Progenitor cell of endocrine pancreas (in vitro differentiated cells): ENCODE results near the gene ZCCHC3. TPM values are rescaled to one million over a fixed set of nuclear protein-coding genes. Genes with fewer than 3 reads are reported as not detected.
A peak's percentile ranks its signal among the peaks of the same experiment; 100 is the strongest.

Experiments
- DNase-seq: peaks from one replicate; pipeline ENCODE4 v3.0.0; 2021; ENCODE audit warnings: low spot score; ENCODE audit not compliant: unreplicated experiment
- H3K27ac Mint-ChIP-seq: 2 replicates; pipeline ENCODE4 v1.8.0; 2021; ENCODE audit warnings: mild to moderate bottlenecking, moderate library complexity, mixed read lengths
- H3K27me3 Mint-ChIP-seq: 2 replicates; pipeline ENCODE4 v1.8.0; 2021; ENCODE audit warnings: mixed read lengths
- H3K36me3 Mint-ChIP-seq: 2 replicates; pipeline ENCODE4 v1.8.0; 2022; ENCODE audit warnings: mixed read lengths; ENCODE audit not compliant: insufficient read depth
- H3K4me1 Mint-ChIP-seq: 2 replicates; pipeline ENCODE4 v1.8.0; 2021; ENCODE audit warnings: low read depth, mixed read lengths
- H3K4me3 Mint-ChIP-seq: 2 replicates; pipeline ENCODE4 v1.8.0; 2021; ENCODE audit warnings: low read depth, mild to moderate bottlenecking, moderate library complexity, mixed read lengths
- H3K9me3 Mint-ChIP-seq: 2 replicates; pipeline ENCODE4 v1.8.0; 2021; ENCODE audit warnings: low read depth, mixed read lengths
- CTCF ChIP-seq: fragments of 200-600 bp; sonication (generic); IDR thresholded peaks from one replicate; pipeline ENCODE4 v1.5.0; 2021; ENCODE audit warnings: antibody characterized with exemption, mild to moderate bottlenecking; ENCODE audit not compliant: unreplicated experiment
- total RNA-seq: library from RNA; stranded (reverse); gene quantifications from 2 replicates; pipeline ENCODE4 v1.2.1, GENCODE V29; 2021

ZCCHC3 gene
- total RNA-seq, 1 donor from 2014 or later, result 31.2 TPM

DNA sequence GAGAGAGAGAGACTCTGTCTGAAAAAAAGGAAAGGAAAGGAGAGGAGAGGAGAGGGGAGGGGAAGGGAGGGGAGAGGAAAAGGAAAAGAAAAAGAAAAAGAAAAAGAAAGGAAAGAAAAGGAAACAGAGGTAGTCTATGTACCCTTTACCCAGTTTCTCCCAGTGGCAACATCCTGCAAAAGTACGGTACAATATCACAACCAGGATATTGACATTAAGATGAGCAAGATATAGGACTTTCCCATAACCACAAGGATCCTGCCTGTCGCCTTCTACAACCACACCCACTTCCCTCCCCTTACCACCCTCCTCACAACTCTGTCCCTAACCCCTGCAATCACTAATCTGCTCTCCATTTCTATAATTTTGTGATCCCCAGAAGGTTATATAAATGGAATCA lies 10.9 kb upstream of the ZCCHC3 start:
- Mint-ChIP-seq H3K27me3 (no peaks in the 10 kb centered on the region), H3K9me3 (no peaks in the 10 kb centered on the region), H3K27ac (no peak overlapping the region), H3K36me3 (peaks cover 16% of the 10 kb centered on the region), H3K4me3 (no peak overlapping the region), H3K4me1 (peaks cover 6% of the 10 kb centered on the region)
- no peak for TF ChIP-seq CTCF
- no peak for DNase-seq

DNA sequence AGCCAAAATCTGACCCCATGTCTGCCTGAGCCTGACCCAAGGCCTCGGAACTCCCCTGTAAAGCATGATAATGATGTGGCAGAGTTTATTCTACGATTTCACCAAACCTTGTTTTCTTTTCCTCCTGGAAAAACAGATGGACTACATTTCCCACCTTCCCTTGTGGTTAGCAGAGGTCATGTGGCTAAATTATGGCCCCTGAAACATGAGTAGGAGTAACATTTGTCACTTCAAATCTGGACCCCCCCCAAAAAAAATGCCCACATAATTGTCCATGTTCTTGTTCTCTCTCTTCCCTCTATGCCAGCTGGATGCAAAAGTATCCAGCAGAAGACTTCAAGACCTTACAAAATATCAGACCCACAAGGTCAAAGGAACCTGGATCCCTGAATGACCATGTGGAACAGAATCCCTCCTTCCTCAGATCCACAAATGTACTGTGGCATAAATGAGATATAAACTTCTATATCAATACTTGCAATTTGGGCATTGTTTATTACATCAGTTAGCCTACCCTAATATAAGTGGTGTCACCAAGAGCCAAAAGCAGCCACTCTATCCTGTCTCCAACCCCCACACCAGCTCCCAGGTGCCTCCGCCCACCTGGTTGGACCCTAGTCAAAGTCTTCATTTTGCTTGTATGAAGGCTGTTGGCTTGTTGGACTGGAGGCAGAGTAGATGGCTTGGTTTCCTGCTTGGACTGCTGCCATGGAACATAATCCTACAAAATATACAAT lies 8.2 kb upstream of the ZCCHC3 start:
- Mint-ChIP-seq H3K36me3 (peaks cover 12% of the 10 kb centered on the region), H3K27me3 (no peaks in the 10 kb centered on the region), H3K4me1 (peaks cover 6% of the 10 kb centered on the region), H3K27ac (no peak overlapping the region), H3K9me3 (no peaks in the 10 kb centered on the region), H3K4me3 (peak overlapping the region; percentile 59)
- no peak for TF ChIP-seq CTCF
- DNase-seq, result no peak

DNA sequence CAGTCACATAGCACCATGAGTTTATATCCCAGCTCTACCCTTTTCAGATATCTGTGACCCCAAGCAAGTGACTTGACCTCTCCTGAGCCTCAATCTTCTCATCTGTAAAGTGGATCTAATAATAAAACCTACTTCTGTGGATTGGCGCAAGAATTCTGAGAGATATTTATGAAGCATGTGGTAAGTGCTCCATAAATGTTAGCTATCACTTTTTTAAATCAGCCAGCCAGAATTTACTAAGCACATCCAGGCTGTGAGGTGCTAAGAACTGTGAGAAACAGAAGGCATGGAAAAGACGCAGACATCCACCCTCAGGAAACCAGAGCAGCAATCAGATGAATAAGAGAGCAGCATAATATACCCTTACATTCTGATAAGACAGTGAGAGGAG lies 7.7 kb upstream of the ZCCHC3 start:
- no peaks in the 10 kb centered on the region for H3K9me3 Mint-ChIP-seq
- H3K4me1 Mint-ChIP-seq, result peaks cover 6% of the 10 kb centered on the region
- peaks cover 12% of the 10 kb centered on the region for H3K36me3 Mint-ChIP-seq
- no peak for TF ChIP-seq CTCF
- no peak overlapping the region for H3K4me3 Mint-ChIP-seq
- H3K27ac Mint-ChIP-seq, result no peak overlapping the region
- no peak for DNase-seq
- no peaks in the 10 kb centered on the region for H3K27me3 Mint-ChIP-seq

DNA sequence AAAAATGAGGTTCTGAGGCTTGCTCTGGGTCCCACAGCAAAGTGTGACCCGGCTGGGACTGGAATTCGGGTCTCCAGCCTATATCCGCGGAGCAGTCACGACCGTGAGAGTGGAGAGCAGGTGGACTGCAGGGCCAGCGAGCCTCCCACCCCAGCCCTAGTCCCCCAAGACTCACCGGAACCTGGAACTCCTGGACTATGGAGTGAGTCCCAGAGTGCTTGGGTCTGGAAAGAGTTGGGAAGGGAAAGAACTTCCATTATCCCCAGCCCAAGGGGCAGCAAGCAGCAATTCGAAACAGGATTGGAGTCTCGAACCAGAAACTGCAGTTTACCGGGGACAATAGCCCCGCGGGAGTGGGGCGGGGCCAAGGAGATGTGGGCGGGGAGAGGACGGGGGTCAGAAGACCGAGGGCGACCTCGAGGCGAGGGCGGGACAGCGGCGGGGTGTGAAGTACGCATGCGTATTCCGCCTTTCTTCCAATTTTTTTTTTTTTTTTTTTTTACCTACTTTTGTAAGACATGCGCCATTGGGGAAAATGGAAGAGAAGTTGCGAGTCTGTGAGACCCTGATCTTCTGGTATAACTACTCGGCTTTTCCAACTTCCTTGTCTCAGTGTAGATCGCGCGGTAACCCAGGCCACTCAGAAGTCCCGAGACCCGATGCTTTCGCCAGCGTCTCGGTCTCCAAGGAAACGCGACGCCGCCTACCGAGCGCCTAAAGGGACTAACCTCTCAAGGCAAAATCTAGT lies 7.1 kb upstream of the ZCCHC3 start, which contains the start of gene C20orf96:
TSS of gene C20orf96 (minus strand) at position 667 of the 748 bp plus-strand sequence. CDS start at position 527, 140 bp downstream.
- no peak within 1 kb of the TSS for H3K27ac Mint-ChIP-seq
- H3K4me1 Mint-ChIP-seq, result peaks cover 6% of the 10 kb centered on the region
- H3K4me3 Mint-ChIP-seq, result no peak within 1 kb of the TSS
- peaks cover 12% of the 10 kb centered on the region for H3K36me3 Mint-ChIP-seq
- peak; percentile 50 for TF ChIP-seq CTCF
- DNase-seq, result peak; percentile 83
- H3K27me3 Mint-ChIP-seq, result no peaks in the 10 kb centered on the region
- no peaks in the 10 kb centered on the region for H3K9me3 Mint-ChIP-seq

- no peak for DNase-seq
- no peak for TF ChIP-seq CTCF
- Mint-ChIP-seq H3K4me1 (peaks cover 12% of the 10 kb centered on the region), H3K27ac (no peak overlapping the region), H3K9me3 (no peaks in the 10 kb centered on the region), H3K36me3 (no peaks in the 10 kb centered on the region), H3K27me3 (peaks cover 4% of the 10 kb centered on the region), H3K4me3 (no peak overlapping the region)
These were observed 2.8 kb upstream of the ZCCHC3 start for GRCh38 chr20:294602-295001.
